ENCODE results near the gene NMNAT2.
"Not testable (repeated sequence)": the region's sequence is repeated elsewhere in the genome, so short reads cannot be mapped to it uniquely, and the experiment has no call there.

The NMNAT2 gene

GRCh38 chr1:183267646-183268431 is 150.3 kb downstream of the NMNAT2 start:
- DNase-seq (ENCODE audit: low read depth in 3 of 3, low spot score in 1 of 3): no peak

GRCh38 chr1:183263886-183264602 is 154.1 kb downstream of the NMNAT2 start:
- DNase-seq (ENCODE audit: low read depth in 3 of 3, low spot score in 1 of 3): no peak

DNA sequence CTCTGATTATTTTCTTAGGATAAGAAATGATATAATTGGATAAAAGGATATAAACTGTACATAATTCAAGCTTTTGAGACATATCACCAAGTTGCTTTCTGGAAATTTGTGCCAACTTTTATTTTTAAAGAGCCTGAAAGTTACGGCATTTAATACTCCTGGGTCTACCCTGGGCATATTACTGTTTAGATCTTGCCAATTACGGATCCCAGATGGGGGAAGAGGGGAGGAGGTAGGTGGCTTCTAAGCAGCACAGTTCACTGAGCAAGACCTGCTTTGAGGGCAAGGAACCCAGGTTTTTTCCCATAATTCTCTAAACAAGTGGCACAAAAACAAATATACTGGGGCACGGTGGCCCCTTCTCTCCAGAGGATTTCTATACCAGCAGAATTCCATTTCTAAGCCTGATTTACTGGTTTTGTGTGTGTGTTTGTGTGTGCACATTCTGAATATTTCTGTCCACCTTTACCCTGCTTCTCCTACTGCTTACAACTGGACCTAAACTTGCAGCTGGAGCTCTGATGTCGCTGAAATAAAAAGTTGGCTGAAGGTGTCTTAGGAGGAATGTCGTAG is 155.5 kb downstream of the NMNAT2 start:
- DNase-seq (ENCODE audit: low read depth in 3 of 3, low spot score in 1 of 3): no peak

DNA sequence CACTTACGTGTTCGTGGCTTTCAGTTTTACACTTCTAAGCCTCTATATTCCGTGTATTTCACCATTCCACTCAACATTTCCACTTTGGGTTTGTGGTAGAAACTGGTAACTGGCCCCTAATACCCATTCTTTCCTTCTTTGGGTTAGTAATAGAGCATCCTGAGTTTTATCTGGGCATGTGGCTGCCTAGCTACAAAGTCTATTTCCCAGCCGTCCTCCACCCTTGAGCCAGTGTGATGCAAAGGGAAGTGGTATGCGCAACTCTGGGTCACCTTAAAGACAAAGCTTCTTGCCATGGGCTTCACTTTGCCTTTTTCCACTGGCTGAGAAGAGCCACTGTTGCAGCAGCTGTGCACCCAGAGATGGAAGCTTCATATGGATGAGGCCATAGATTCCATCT is 158.3 kb downstream of the NMNAT2 start:
- no peak for DNase-seq (ENCODE audit: low read depth in 3 of 3, low spot score in 1 of 3)

GRCh38 chr1:183255073-183255472 is 163.1 kb downstream of the NMNAT2 start:
- no peak for DNase-seq (ENCODE audit: low read depth in 3 of 3, low spot score in 1 of 3)

DNA sequence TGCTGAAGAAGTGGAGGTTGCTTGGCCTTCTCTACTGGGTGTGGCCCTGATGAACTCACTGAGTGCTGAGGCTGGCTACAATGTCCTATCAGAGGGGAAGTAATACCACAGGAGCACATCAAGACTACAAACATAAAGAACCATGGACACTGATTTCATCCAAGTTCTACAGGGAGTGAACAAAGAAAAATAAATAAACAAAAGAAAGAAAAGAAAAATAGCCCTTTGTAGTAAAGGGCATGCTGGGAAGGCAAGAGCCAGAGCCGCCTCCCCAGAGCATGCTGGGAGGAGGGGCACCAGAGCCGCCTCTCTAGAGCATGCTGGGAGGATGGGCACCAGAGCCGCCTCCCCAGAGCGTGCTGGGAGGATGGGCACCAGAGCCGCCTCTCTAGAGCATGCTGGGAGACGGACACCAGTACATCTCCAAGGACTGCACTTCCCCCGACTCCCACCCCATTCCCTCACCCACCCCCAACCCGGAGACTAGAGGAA is 166.2 kb downstream of the NMNAT2 start:
- no peak for DNase-seq (ENCODE audit: low read depth in 3 of 3, low spot score in 1 of 3)

DNA sequence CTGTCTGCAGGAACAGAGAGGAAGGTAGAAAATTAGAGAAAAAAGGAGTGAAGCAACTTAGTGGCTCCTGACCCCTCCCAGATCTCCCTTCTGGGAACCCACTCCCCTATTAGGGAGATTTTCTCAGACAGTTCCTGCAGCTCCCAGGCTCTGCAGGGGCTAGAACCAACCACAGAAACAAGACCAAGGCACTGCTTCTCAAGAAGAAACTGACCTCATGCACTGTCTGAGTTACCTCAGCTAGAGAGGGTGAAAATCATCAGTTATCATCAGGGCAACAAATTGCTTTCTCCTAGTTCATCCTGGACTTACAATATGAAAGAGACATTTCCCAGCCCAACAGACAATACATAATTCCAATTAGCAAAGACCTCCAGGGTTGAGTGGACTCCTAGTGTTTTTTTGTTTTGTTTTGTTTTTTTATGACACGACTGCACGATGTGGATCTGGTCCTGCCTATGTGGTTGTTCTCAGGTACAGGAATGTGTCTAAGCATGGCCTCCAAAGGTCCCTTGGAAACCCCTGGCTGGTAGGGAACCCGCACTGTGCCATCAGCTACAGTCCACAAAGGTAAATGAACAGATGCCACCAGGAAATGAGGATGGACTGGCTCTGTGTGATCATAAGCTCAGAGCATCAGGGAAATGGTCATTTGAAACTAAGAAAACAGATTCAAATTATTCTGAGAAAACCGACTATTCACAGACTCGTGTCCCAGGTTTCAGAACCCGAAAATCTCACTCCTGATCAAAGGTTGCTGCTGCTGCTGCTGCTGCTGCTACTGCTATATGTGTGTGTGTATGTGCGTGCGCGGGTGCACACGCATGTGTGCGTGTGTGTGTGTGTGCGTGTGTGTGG is 166.8 kb downstream of the NMNAT2 start:
- DNase-seq (ENCODE audit: low read depth in 3 of 3, low spot score in 1 of 3): no peak

DNA sequence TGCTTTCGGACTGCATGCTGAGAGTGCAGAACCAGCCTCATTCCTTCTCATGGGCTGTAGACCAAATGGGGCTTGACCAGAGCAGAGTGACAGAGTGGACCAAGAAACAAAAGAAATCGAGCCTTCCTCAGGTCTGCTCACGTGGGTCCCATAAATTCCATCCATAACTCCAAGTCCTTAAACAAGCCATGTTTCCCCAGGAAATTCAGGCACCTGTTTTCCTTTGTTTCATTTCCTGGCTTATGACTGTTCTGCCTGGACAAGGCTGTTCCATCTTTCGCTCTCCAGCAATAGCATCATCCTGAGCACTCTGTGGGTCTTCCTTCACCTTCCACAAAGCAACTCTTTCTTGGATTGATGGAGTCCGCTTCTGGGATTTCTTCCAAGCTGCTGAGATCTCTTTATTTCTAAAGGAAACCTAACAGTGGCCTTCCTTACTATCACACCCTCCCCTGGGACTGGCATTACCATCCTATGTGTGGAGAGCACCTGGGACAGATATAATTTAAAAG is 168.2 kb downstream of the NMNAT2 start:
- DNase-seq (ENCODE audit: low read depth in 3 of 3, low spot score in 1 of 3): no peak

GRCh38 chr1:183248989-183249691 is 169.0 kb downstream of the NMNAT2 start:
- DNase-seq (ENCODE audit: low read depth in 3 of 3, low spot score in 1 of 3): no peak

DNA sequence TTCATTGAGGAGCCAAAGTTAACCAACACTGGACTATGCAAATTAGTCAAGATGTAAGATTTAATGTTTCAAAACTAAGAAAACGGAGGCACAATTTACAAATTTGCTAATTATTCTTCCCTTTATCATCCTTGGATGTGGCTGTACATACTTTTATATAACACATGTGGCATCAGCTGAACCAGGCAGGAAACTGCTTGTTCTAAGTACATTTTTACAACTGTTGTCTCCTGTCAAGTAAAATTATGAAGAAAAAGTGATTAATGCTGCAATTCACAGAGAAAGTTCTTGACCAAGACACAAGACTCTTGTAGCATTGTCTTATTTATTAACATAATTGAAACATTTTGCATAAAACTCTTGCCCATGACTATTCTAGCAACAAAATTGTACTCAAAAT is 170.2 kb downstream of the NMNAT2 start:
- DNase-seq (ENCODE audit: low read depth in 3 of 3, low spot score in 1 of 3): no peak

DNA sequence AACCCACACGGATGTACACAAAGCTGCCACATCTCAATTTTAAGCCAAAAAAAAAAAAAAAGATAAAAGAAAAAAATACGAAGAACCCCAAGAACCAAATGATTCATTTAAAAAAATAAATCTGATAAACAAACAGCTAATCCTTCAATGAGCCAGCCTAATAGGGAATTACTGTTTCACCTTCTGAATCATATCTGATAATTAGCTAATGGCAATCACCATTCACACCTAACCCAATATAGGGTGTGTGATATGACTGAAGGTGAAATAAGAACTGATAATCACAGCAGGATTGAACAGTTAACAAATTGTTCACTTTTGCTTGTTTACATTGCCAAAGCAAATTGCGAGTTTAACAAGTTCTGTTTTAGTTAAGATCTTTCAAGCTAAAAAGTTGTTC is 170.7 kb downstream of the NMNAT2 start:
- DNase-seq (ENCODE audit: low read depth in 3 of 3, low spot score in 1 of 3): no peak

GRCh38 chr1:183247066-183247465 is 171.1 kb downstream of the NMNAT2 start:
- no peak for DNase-seq (ENCODE audit: low read depth in 3 of 3, low spot score in 1 of 3)

GRCh38 chr1:183246436-183246835 is 171.7 kb downstream of the NMNAT2 start:
- no peak for DNase-seq (ENCODE audit: low read depth in 3 of 3, low spot score in 1 of 3)

- DNase-seq (ENCODE audit: low read depth in 3 of 3, low spot score in 1 of 3): no peak
These were observed 172.8 kb downstream of the NMNAT2 start for GRCh38 chr1:183245357-183245756.

- DNase-seq (ENCODE audit: low read depth in 3 of 3, low spot score in 1 of 3): no peak
These were observed 173.7 kb downstream of the NMNAT2 start for GRCh38 chr1:183244466-183244865.

DNA sequence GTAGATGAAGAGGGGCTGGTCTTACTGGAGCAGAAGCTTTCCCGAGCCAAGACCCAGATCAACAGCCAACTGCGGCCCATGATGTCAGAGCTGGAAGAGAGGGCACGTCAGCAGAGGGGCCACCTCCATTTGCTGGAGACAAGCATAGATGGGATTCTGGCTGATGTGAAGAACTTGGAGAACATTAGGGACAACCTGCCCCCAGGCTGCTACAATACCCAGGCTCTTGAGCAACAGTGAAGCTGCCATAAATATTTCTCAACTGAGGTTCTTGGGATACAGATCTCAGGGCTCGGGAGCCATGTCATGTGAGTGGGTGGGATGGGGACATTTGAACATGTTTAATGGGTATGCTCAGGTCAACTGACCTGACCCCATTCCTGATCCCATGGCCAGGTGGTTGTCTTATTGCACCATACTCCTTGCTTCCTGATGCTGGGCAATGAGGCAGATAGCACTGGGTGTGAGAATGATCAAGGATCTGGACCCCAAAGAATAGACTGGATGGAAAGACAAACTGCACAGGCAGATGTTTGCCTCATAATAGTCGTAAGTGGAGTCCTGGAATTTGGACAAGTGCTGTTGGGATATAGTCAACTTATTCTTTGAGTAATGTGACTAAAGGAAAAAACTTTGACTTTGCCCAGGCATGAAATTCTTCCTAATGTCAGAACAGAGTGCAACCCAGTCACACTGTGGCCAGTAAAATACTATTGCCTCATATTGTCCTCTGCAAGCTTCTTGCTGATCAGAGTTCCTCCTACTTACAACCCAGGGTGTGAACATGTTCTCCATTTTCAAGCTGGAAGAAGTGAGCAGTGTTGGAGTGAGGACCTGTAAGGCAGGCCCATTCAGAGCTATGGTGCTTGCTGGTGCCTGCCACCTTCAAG is 174.8 kb downstream of the NMNAT2 start:
- DNase-seq (ENCODE audit: low read depth in 3 of 3, low spot score in 1 of 3): no peak

GRCh38 chr1:183242556-183242955 is 175.6 kb downstream of the NMNAT2 start:
- DNase-seq (ENCODE audit: low read depth in 3 of 3, low spot score in 1 of 3): no peak

DNA sequence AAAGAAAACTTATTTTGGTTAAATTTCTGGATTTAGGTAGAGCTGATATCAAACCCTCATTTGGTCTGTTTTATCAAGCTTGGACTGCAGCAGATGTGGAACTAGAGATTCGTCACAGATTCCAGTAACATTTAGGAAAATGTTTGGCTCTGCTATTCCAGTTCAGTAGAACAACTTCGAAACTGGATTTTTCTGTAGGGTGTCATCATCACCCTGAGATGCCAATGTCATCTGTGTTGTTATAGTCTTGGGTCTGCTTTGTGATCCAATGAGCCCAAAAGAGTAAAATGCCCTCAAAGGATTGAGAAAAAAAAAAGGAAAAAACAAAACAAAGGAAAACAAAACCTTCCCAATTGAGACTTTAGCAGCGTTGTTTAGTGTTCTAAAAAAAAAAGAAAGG is 176.7 kb downstream of the NMNAT2 start:
- DNase-seq (ENCODE audit: low read depth in 3 of 3, low spot score in 1 of 3): no peak

DNA sequence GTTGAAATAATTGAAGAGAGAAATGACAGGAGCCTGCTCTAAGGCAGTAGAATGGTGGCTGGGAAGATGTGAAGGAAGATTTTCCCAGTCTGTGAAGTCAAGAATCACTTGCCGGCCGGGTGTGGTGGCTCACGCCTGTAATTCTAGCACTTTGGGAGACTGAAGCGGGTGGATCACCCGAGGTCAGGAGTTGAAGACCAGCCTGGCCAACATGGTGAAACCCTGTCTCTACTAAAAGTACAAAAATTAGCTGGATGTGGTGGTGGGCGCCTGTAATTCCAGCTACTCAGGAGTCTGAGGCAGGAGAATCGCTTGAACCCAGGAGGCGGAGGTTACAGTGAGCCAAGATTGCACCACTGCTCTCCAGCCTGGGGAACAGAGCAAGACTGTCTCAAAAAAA is 177.3 kb downstream of the NMNAT2 start:
- DNase-seq (ENCODE audit: low read depth in 3 of 3, low spot score in 1 of 3): not testable (repeated sequence)

DNA sequence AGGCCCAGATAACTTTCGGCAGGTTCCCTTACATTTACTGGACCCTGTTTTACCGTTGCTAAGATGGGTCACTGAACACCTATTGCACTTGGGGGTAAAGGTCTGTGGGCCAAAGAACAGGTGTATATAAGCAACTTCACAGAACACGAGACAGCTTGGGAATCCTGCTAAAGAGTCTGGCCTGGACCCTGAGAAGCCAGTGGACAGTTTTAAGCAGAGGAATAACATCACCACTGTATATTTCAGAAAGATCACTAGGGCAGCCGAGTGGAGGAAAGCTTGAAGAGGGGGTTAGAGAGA is 177.7 kb downstream of the NMNAT2 start:
- no peak for DNase-seq (ENCODE audit: low read depth in 3 of 3, low spot score in 1 of 3)

All from stimulated activated CD4-positive, alpha-beta T cell treated with anti-CD3 and anti-CD28 coated beads, TNF-alpha, amount 100 ng/mL, for 1 hour (primary cell).